ENCODE measurements around the gene TNFRSF25. TPM values are rescaled to one million over a fixed set of nuclear protein-coding genes. Genes with fewer than 3 reads are reported as not detected.
"Not testable (repeated sequence)": the region's sequence is repeated elsewhere in the genome, so short reads cannot be mapped to it uniquely, and the experiment has no call there.

The TNFRSF25 gene
- total RNA-seq, 2 donors from 2014 or later: 89.2 to 101 TPM

DNA sequence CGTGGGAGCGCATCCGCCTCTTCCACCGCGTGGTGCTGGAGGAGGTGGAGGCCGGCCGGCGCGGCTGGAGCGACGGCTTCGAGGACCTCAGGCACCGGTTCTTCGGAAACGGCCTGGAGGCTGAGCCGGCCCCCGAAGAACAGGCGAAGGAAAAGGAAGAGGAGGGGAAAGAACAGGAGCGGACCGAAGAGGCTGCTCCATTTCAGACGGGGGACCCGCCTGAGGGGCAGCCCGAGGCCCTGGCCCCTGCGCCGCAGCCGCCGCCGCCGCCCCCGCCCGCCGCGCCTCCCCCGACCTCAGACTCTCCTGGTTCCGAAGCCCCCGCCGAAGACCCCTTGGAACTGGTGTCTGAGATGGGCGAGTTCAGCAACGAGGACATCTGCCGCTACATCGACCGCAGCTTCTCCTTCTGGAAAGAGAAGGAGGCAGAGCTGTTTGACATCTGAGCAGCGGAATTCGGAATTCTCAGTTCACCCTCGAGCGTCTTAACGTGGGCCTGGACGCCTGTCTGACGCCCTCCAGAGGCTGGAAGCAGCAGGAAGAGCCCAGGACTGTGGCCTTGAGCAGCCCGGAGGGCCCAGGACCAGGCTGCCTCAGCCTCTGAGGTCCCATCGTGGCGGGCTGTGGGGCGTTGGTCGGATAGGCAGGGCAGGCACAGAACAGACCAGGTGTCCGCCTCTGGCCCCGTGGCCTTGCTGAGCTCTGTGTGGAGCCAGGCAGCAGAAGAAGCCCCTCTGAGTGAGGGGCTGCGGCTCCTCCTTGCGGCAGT is 10.0 kb downstream of the TNFRSF25 start:
- H3K27ac Mint-ChIP-seq; DNase-seq; H3K36me3 Mint-ChIP-seq (ENCODE audit: insufficient read depth in 2 of 2); ATAC-seq (replicated peaks in 1 of 2); H3K9me3 Mint-ChIP-seq: not testable (repeated sequence)
- H3K4me1 Mint-ChIP-seq (ENCODE audit: low read depth): peaks cover 30% of the 10 kb centered on the region
- H3K4me3 Mint-ChIP-seq: peak overlapping the region; percentile 36 to 47
- H3K27me3 Mint-ChIP-seq (ENCODE audit: low read depth): peaks cover 34% of the 10 kb centered on the region

DNA sequence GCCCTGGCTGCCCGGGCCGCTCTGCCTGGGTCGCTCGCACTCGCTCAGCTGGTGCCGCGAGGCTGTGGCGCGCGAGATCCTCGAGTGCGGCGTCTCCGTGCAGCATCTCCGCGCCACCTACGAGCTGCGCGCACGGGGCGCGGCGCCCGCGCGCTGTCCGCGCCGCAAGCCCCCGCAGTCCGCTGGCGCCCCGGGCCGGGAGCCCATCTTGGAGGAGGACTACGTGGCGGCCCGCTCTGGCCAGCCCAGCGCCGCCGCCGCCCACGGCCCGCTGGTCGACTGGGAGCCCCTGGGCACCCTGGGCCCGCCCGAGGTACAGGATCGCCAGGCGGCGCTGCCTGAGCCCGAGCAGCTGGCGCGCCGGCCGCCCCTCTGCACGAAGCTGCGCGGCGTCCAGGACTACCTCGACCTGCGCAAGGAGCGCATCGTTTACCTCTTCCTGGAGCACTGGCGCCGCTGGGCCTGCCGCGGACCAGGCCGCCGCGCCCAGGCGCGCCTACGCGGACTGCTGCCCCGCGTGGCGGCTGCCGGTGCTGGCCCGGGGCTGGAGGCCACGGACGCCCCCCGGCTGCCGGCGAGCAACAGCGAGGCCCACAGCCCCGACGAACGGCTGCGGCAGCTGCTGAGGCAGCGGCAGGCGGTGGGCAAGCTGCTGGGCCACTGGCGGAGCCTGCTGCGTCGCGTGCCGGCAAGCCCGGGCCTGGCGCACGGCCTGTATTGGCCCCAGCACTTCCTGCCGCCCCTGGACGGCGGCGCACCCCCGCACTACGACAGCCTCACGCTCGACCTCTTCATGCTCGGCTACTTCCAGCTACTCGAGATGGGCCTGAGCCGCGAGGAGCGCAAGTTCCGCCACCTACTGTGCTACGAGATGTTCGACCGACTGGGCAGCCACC is 10.9 kb downstream of the TNFRSF25 start:
- Mint-ChIP-seq H3K27me3 (ENCODE audit: low read depth) (peaks cover 42% of the 10 kb centered on the region), H3K9me3 (no peaks in the 10 kb centered on the region), H3K4me3 (peak overlapping the region; percentile 36 to 47), H3K27ac (no peak overlapping the region), H3K4me1 (ENCODE audit: low read depth) (peaks cover 22% of the 10 kb centered on the region), H3K36me3 (ENCODE audit: insufficient read depth in 2 of 2) (no peaks in the 10 kb centered on the region)
- peak; percentile 62 to 64 for ATAC-seq (replicated peaks in 1 of 2)
- DNase-seq: peak; percentile 56 to 58

DNA sequence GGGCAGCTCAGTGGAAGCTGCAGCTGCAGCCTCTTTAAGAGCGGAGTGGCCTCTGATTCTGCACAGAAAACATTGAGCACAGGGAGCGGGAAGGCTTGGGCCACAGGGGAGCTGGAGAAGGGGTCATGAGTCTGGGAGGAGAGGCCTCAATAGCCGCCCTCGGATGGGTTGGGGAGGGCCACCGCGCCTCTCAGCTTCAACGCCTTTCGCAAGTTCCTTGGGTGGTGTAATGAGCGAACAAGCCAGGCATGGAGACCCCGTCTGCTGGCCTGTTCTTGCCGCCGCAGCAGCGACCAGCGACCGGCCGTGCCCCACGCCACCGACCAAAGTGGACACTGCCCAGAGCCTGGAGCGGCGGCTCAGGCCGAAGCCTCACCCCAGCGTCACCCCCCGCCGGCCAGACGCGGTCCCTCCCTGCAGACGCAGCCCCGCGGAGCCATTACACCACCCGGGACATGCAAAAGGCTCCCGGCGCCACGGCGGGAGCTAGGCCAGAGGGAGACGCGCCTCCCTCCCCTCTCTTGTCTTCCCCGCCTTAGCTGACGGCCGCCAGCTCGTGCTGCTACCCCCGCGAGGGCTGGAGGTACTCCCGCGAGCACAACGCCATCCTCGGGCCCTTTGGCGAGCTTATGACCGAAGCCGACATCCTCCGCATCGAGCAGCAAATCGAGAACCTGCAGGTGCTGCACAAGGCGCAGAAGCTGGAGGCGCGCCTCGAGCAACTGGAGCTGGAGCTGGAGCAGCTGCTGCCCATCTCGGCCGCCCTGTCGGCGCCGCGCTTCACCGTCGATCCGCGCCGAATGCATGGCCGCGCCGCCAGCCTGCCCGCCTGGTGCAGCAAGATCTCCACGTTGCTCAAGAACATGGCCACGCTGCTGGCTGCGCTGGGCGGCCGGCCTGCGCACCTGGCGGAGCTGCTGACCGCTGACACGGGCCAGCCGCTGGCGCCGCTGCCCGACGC is 11.8 kb downstream of the TNFRSF25 start:
- H3K27me3 Mint-ChIP-seq (ENCODE audit: low read depth): peaks cover 51% of the 10 kb centered on the region
- peak in 1 of 2 donors; percentile 16 for ATAC-seq (replicated peaks in 1 of 2)
- not testable (repeated sequence) for H3K9me3 Mint-ChIP-seq; H3K27ac Mint-ChIP-seq; H3K36me3 Mint-ChIP-seq (ENCODE audit: insufficient read depth in 2 of 2); DNase-seq
- peak overlapping the region; percentile 53 to 58 for H3K4me3 Mint-ChIP-seq
- H3K4me1 Mint-ChIP-seq (ENCODE audit: low read depth): peaks cover 21% of the 10 kb centered on the region

DNA sequence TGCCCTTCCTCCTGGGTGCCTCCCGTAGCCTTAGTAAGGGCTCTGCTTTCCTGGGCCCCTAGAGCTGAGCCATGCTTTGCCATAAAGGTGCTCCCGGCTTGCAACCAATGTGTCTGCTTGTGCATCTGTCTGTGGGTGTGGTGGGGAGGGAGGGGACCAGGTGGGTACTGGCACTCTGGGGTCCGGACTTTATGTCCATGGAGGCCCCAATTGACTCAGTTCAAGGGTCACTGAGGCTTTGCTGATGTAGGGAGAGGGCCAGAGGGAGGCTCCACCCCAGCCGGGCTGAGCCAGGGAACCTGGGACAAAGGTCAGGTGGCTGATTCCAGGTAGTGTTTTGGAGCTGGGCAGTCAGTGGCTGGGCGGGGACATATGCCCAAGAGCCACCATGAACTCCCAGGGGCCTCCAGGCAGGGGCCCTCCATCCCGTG is 15.0 kb downstream of the TNFRSF25 start:
- Mint-ChIP-seq H3K4me3 (no peak overlapping the region), H3K4me1 (ENCODE audit: low read depth) (peaks cover 26% of the 10 kb centered on the region), H3K27ac (no peak overlapping the region), H3K27me3 (ENCODE audit: low read depth) (peaks cover 49% of the 10 kb centered on the region), H3K9me3 (no peaks in the 10 kb centered on the region), H3K36me3 (ENCODE audit: insufficient read depth in 2 of 2) (no peaks in the 10 kb centered on the region)
- no peak for DNase-seq
- no peak for ATAC-seq (replicated peaks in 1 of 2)

DNA sequence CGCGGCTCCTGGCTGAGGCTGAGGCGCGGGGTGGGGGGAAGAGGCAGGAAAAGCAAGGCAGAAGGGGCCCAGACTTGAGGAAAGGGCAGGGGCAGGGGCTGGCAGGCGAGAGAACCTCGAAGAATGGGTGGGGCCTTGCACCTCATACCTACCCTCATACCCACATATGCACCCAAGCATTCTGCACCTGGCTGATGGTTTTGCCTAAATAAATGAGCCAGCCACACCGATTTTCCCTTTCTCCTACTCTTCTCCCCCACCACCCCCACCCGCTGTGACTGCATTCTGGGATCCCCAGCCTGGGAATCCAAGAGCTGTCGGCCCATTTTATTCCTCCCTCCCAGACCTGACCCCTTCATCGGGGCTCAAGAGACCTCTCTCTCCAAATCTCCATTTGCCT is 15.5 kb downstream of the TNFRSF25 start:
- not testable (repeated sequence) for ATAC-seq (replicated peaks in 1 of 2); H3K36me3 Mint-ChIP-seq (ENCODE audit: insufficient read depth in 2 of 2); DNase-seq; H3K4me3 Mint-ChIP-seq; H3K9me3 Mint-ChIP-seq; H3K27ac Mint-ChIP-seq
- peaks cover 53% of the 10 kb centered on the region for H3K27me3 Mint-ChIP-seq (ENCODE audit: low read depth)
- H3K4me1 Mint-ChIP-seq (ENCODE audit: low read depth): peaks cover 26% of the 10 kb centered on the region

DNA sequence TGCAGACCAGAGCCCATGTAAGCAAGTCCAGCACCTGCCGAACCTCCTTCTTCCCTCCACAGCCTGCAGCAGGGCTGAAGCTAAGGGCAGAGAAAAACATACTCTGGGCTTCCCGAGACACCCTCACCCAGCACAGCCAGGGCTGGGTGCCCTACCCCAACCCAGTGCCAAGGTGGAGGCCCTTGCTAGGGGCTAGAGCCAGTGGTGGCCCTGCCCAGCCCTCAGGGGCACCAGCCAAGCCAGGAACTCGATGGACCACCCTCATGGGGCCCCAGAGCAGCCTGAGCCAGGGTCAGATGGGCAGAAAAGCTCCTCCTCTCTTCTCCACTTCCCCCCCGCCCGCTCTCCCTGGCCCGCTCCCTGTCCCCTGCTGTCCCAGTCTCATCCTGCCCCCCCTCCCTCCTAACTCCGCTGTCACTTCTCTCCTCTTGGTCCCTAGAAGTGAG is 15.9 kb downstream of the TNFRSF25 start:
- peaks cover 27% of the 10 kb centered on the region for H3K4me1 Mint-ChIP-seq (ENCODE audit: low read depth)
- no peaks in the 10 kb centered on the region for H3K9me3 Mint-ChIP-seq
- no peak for ATAC-seq (replicated peaks in 1 of 2)
- H3K4me3 Mint-ChIP-seq: peak overlapping the region; percentile 70 to 81
- peaks cover 55% of the 10 kb centered on the region for H3K27me3 Mint-ChIP-seq (ENCODE audit: low read depth)
- no peak overlapping the region for H3K27ac Mint-ChIP-seq
- no peaks in the 10 kb centered on the region for H3K36me3 Mint-ChIP-seq (ENCODE audit: insufficient read depth in 2 of 2)
- no peak for DNase-seq

DNA sequence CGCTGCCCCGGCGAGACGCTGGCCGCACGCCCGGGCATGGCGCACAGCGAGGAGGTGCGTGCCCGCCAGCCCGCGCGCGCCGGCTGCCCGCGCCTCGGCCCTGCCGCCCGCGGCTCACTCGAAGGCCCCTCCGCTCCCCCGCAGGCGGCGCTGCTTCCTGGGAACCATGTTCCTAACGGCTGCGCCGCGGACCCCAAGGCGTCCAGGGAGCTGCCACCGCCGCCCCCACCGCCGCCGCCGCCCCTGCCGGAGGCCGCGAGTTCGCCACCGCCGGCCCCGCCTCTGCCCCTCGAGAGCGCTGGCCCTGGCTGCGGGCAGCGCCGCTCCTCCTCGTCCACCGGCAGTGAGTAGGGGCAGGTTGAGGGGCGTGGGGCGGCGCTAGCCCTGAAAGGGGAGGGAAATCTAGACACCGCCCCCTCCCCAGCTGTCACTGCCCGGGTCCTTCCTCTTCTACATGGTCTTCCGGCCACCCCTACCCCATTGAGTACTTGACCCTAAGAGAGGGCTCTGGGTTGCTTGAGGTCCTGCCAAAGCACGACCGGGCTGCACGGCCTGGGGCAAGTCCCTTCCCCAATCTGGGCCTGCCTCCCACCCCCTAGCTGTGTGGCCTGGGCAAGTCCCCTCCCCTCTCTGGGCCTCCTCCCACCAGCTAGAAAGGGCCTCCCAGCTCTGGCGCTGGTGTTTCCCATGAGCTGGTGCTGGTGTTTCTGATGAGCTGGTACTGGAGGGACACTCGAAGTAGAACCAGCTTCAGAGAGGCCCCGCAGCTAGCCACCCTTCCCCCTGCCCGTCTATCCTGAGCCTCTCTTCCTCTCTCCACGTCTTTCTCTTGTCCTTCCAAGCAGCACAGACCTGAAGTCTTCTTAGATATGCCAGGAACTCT is 17.0 kb downstream of the TNFRSF25 start:
- Mint-ChIP-seq H3K27me3 (ENCODE audit: low read depth) (peaks cover 63% of the 10 kb centered on the region), H3K4me1 (ENCODE audit: low read depth) (peaks cover 31% of the 10 kb centered on the region), H3K36me3 (ENCODE audit: insufficient read depth in 2 of 2) (no peaks in the 10 kb centered on the region), H3K4me3 (peak overlapping the region; percentile 70 to 81), H3K27ac (no peak overlapping the region), H3K9me3 (no peaks in the 10 kb centered on the region)
- DNase-seq (peak in 1 of 2 donors; percentile 41), ATAC-seq (replicated peaks in 1 of 2) (peak; percentile 59)

DNA sequence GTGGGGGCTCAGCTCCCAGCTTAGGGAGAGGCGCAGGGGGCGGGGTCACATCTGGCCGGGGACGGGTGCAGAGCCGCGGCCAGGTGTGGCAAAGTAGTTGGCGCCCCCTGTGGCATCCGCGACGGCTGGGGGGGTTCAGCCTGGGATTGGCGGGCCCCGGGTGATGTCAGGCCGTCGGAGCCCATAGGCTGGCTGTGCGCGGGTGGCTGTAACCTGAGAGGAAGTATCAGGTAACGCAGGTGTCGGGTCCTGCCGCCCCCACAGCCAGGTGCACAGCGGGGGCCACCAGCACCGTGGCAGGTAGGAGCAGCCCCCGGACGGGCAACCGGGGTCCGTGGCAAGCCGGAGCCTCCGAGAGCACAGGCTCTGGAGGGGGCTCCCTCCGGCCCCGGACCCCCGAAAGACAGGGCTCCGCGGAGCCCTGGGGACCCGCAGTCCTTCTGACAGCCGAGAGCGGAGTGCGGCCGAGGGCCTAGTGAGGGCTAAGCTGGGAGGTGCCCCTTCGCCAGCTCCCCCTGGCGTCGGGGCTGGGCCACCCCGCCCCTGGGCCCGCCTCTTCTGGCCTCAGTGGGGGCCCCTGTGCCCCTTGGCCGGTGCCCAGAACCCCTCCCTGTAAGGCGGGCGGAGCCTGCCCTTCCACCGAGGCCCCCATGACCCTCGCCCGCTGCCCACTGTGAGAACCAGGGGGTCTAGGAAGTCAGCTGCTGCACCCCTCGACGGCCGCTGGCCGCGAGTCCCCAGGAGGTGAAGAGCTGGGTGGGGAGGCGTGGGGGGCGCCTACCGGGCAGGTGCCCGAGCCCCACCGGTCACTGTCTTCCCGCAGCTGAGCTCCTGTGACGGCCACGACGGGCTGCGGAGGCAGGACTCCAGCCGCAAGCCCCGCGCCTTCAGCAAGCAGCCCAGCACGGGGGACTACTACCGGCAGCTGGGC is 17.9 kb downstream of the TNFRSF25 start:
- Mint-ChIP-seq H3K4me3 (peak overlapping the region; percentile 51 to 57), H3K4me1 (ENCODE audit: low read depth) (peaks cover 25% of the 10 kb centered on the region), H3K27me3 (ENCODE audit: low read depth) (peaks cover 55% of the 10 kb centered on the region), H3K27ac (no peak overlapping the region), H3K36me3 (ENCODE audit: insufficient read depth in 2 of 2) (no peaks in the 10 kb centered on the region), H3K9me3 (no peaks in the 10 kb centered on the region)
- DNase-seq: no peak
- peak; percentile 42 to 58 for ATAC-seq (replicated peaks in 1 of 2)

DNA sequence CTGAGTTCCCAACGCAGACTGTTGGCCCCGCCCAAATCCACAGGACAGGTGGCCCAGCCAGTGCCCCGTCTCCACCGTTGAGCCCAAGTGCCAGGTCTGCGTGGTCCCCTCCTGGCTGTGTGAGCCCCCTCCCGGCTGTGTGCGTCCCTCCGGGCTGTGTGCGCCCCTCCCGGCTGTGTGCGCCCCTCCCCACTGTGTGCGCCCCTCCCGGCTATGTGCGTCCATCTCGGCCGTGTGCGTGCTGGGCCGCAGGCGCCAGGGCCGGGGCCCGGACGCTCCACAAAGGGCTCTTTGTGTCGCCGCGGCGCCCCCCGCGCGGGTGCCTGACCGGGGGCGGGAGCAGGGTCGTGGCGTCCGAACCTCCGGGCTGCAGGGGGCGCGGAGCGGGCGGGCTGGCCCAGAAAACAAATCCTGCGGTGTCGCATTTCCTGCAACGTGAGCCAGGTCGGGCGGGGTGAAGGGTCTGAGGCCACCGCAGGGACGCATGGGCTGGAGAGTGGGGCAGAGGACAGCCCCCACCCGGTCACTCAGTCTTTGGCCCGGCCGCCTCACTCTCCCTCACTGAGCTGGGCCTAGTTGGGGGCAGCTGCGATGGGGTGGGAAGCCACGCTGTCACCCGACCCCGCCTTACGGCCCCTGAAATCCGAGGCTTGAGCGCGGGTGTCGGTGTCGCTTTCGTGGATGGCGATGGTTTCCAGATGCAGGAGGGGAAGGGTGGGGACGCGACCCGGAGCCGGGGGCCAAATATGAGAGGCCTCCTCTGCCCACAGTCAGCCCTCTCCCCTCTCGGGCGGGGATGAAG is 18.8 kb downstream of the TNFRSF25 start:
- H3K27me3 Mint-ChIP-seq (ENCODE audit: low read depth): peaks cover 47% of the 10 kb centered on the region
- no peak overlapping the region for H3K27ac Mint-ChIP-seq
- DNase-seq (no peak), ATAC-seq (replicated peaks in 1 of 2) (no peak)
- no peaks in the 10 kb centered on the region for H3K9me3 Mint-ChIP-seq
- peak overlapping the region; percentile 51 to 57 for H3K4me3 Mint-ChIP-seq
- no peaks in the 10 kb centered on the region for H3K36me3 Mint-ChIP-seq (ENCODE audit: insufficient read depth in 2 of 2)
- peaks cover 21% of the 10 kb centered on the region for H3K4me1 Mint-ChIP-seq (ENCODE audit: low read depth)

DNA sequence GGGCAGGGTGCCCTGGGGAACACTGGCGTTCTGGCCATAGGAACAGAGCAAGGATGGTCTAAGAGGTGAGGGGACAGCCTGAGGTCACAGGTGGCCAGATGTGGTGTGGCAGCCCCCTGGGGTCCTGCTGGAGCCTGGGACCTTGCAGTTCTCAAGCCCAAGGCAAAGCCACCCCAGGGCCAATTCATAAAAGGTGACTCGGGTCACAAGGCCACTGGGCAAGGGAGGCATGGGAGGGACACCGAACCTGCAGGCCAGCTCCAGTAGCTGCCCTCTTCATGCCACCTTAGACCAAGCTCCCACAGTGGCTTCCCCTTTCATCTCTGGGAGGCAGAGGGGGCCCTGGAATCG is 19.3 kb downstream of the TNFRSF25 start:
- H3K36me3 Mint-ChIP-seq (ENCODE audit: insufficient read depth in 2 of 2): no peaks in the 10 kb centered on the region
- ATAC-seq (replicated peaks in 1 of 2) (no peak), DNase-seq (no peak)
- peaks cover 48% of the 10 kb centered on the region for H3K27me3 Mint-ChIP-seq (ENCODE audit: low read depth)
- H3K4me1 Mint-ChIP-seq (ENCODE audit: low read depth): peaks cover 21% of the 10 kb centered on the region
- H3K27ac Mint-ChIP-seq: no peak overlapping the region
- peak overlapping the region in 1 of 2 donors; percentile 62 for H3K4me3 Mint-ChIP-seq
- H3K9me3 Mint-ChIP-seq: no peaks in the 10 kb centered on the region
